ENCODE measurements around the gene INSM1.

The INSM1 gene

GRCh38 chr20:20409331-20409730, 41.4 kb downstream of the INSM1 start:
- in situ Hi-C loops (cut with MboI; ENCODE audit: low sequenced_read_pairs): no loop called here

GRCh38 chr20:20410678-20411077, 42.8 kb downstream of the INSM1 start:
- H3K4me3 ChIP-seq: no peak overlapping the region
- peaks cover 12% of the 10 kb centered on the region for H3K4me1 ChIP-seq
- no peaks in the 10 kb centered on the region; the same call in 1 of the 2 replicates for H3K27me3 ChIP-seq (ENCODE audit: low read depth)
- in situ Hi-C loops (cut with MboI; ENCODE audit: low sequenced_read_pairs): no loop called here
- peak in 1 of 2 experiments; percentile 23 for DNase-seq (ENCODE audit: low spot score in 2 of 2)
- no peaks in the 10 kb centered on the region for H3K9me3 ChIP-seq
- no peaks in the 10 kb centered on the region for H3K36me3 ChIP-seq (replicated peaks)

More at GRCh38 chr20:20409331-20409730, 41.4 kb downstream of the INSM1 start:
- peaks cover 4% of the 10 kb centered on the region; the same call in 1 of the 2 replicates for H3K4me1 ChIP-seq
- DNase-seq (ENCODE audit: low spot score in 2 of 2): no peak
- no peaks in the 10 kb centered on the region for H3K36me3 ChIP-seq (replicated peaks)
- no peak overlapping the region for H3K4me3 ChIP-seq
- H3K9me3 ChIP-seq: no peaks in the 10 kb centered on the region
- no peaks in the 10 kb centered on the region; the same call in 1 of the 2 replicates for H3K27me3 ChIP-seq (ENCODE audit: low read depth)

GRCh38 chr20:20411402-20411801, 43.5 kb downstream of the INSM1 start:
- no peaks in the 10 kb centered on the region for H3K36me3 ChIP-seq (replicated peaks)

GRCh38 chr20:20411836-20412235, 43.9 kb downstream of the INSM1 start:
- no peaks in the 10 kb centered on the region for H3K9me3 ChIP-seq
- H3K36me3 ChIP-seq (replicated peaks): no peaks in the 10 kb centered on the region
- in situ Hi-C loops (cut with MboI; ENCODE audit: low sequenced_read_pairs): no loop called here
- H3K4me1 ChIP-seq: peaks cover 12% of the 10 kb centered on the region
- H3K4me3 ChIP-seq: no peak overlapping the region
- H3K27me3 ChIP-seq (ENCODE audit: low read depth): no peaks in the 10 kb centered on the region; the same call in 1 of the 2 replicates
- DNase-seq (ENCODE audit: low spot score in 2 of 2): no peak

More at GRCh38 chr20:20411402-20411801, 43.5 kb downstream of the INSM1 start:
- in situ Hi-C loops (cut with MboI; ENCODE audit: low sequenced_read_pairs): no loop called here
- H3K27me3 ChIP-seq (ENCODE audit: low read depth): no peaks in the 10 kb centered on the region; the same call in 1 of the 2 replicates
- no peaks in the 10 kb centered on the region for H3K9me3 ChIP-seq
- H3K4me3 ChIP-seq: no peak overlapping the region
- no peak for DNase-seq (ENCODE audit: low spot score in 2 of 2)
- peaks cover 12% of the 10 kb centered on the region for H3K4me1 ChIP-seq

- no peaks in the 10 kb centered on the region for H3K9me3 ChIP-seq
- no peaks in the 10 kb centered on the region for H3K36me3 ChIP-seq (replicated peaks)
- no peak overlapping the region for H3K4me3 ChIP-seq
- in situ Hi-C loops (cut with MboI; ENCODE audit: low sequenced_read_pairs): no loop called here
- no peaks in the 10 kb centered on the region; the same call in 1 of the 2 replicates for H3K27me3 ChIP-seq (ENCODE audit: low read depth)
- no peak for DNase-seq (ENCODE audit: low spot score in 2 of 2)
- H3K4me1 ChIP-seq: peaks cover 12% of the 10 kb centered on the region
Measured at GRCh38 chr20:20412750-20413149, 44.8 kb downstream of the INSM1 start.

GRCh38 chr20:20413810-20414281, 45.9 kb downstream of the INSM1 start:
- no peaks in the 10 kb centered on the region; the same call in 1 of the 2 replicates for H3K27me3 ChIP-seq (ENCODE audit: low read depth)
- DNase-seq (ENCODE audit: low spot score in 2 of 2): no peak
- no peaks in the 10 kb centered on the region for H3K36me3 ChIP-seq (replicated peaks)
- no peak overlapping the region for H3K4me3 ChIP-seq
- no peaks in the 10 kb centered on the region for H3K9me3 ChIP-seq
- in situ Hi-C loops (cut with MboI; ENCODE audit: low sequenced_read_pairs): no loop called here
- peaks cover 12% of the 10 kb centered on the region for H3K4me1 ChIP-seq

- H3K4me1 ChIP-seq: peaks cover 12% of the 10 kb centered on the region
- H3K9me3 ChIP-seq: no peaks in the 10 kb centered on the region
- no peak for DNase-seq (ENCODE audit: low spot score in 2 of 2)
- no peak overlapping the region for H3K4me3 ChIP-seq
- no peaks in the 10 kb centered on the region for H3K36me3 ChIP-seq (replicated peaks)
- in situ Hi-C loops (cut with MboI; ENCODE audit: low sequenced_read_pairs): no loop called here
- no peaks in the 10 kb centered on the region; the same call in 1 of the 2 replicates for H3K27me3 ChIP-seq (ENCODE audit: low read depth)
Measured at GRCh38 chr20:20414640-20415220, 46.8 kb downstream of the INSM1 start.

- in situ Hi-C loops (cut with MboI; ENCODE audit: low sequenced_read_pairs): no loop called here
- H3K9me3 ChIP-seq: no peaks in the 10 kb centered on the region
- H3K4me3 ChIP-seq: no peak overlapping the region
- H3K4me1 ChIP-seq: peaks cover 12% of the 10 kb centered on the region
- no peaks in the 10 kb centered on the region; the same call in 1 of the 2 replicates for H3K27me3 ChIP-seq (ENCODE audit: low read depth)
- no peak for DNase-seq (ENCODE audit: low spot score in 2 of 2)
- H3K36me3 ChIP-seq (replicated peaks): no peaks in the 10 kb centered on the region
Measured at GRCh38 chr20:20415321-20415720, 47.4 kb downstream of the INSM1 start.

GRCh38 chr20:20417876-20418676, 50.2 kb downstream of the INSM1 start:
- H3K36me3 ChIP-seq (replicated peaks): no peaks in the 10 kb centered on the region
- H3K4me1 ChIP-seq: peaks cover 8% of the 10 kb centered on the region
- no peak overlapping the region for H3K4me3 ChIP-seq
- no peaks in the 10 kb centered on the region for H3K27me3 ChIP-seq (ENCODE audit: low read depth)
- in situ Hi-C loops (cut with MboI; ENCODE audit: low sequenced_read_pairs): no loop called here
- no peak for DNase-seq (ENCODE audit: low spot score in 2 of 2)
- no peaks in the 10 kb centered on the region for H3K9me3 ChIP-seq

Data from HAP-1 (cell line).